ENCODE measurements around the gene G3BP2.
"Not testable (repeated sequence)": the region's sequence is repeated elsewhere in the genome, so short reads cannot be mapped to it uniquely, and the experiment has no call there.

G3BP2 gene

GRCh38 chr4:75673027-75673958, at the start of gene G3BP2:
G3BP2 (minus strand) TSS chr4:75673411; CDS start chr4:75662025, 11,386 bp downstream.
- peak; percentile 93 to 98 for DNase-seq

GRCh38 chr4:75722417-75722816, 49.2 kb upstream of the G3BP2 start:
- no peak for DNase-seq

- DNase-seq = no peak
Observed at GRCh38 chr4:75718529-75718928, 45.3 kb upstream of the G3BP2 start.

GRCh38 chr4:75717408-75717807, 44.2 kb upstream of the G3BP2 start:
- DNase-seq = peak in 1 of 2 experiments; percentile 32

GRCh38 chr4:75716054-75716453, 42.8 kb upstream of the G3BP2 start:
- DNase-seq = not testable (repeated sequence)

- no peak for DNase-seq
Observed at GRCh38 chr4:75715105-75715799, 42.0 kb upstream of the G3BP2 start.

GRCh38 chr4:75714704-75715103, 41.5 kb upstream of the G3BP2 start:
- DNase-seq = no peak

GRCh38 chr4:75714011-75714410, 40.8 kb upstream of the G3BP2 start:
- no peak for DNase-seq

- no peak for DNase-seq
Observed at GRCh38 chr4:75710246-75710645, 37.0 kb upstream of the G3BP2 start.

GRCh38 chr4:75708218-75708691, 35.0 kb upstream of the G3BP2 start:
- no peak for DNase-seq

GRCh38 chr4:75705198-75705977, 32.2 kb upstream of the G3BP2 start:
- DNase-seq = no peak

GRCh38 chr4:75702919-75703411, 29.8 kb upstream of the G3BP2 start:
- DNase-seq = no peak

GRCh38 chr4:75699299-75699698, 26.1 kb upstream of the G3BP2 start:
- no peak for DNase-seq

GRCh38 chr4:75698963-75699228, 25.7 kb upstream of the G3BP2 start:
- no peak for DNase-seq

- no peak for DNase-seq
Observed at GRCh38 chr4:75698162-75698962, 25.2 kb upstream of the G3BP2 start.

- DNase-seq = no peak
Observed at GRCh38 chr4:75696581-75696980, 23.4 kb upstream of the G3BP2 start.

GRCh38 chr4:75696071-75696470, 22.9 kb upstream of the G3BP2 start:
- no peak for DNase-seq

GRCh38 chr4:75692066-75692465, 18.9 kb upstream of the G3BP2 start:
- not testable (repeated sequence) for DNase-seq

- DNase-seq = not testable (repeated sequence)
Observed at GRCh38 chr4:75687125-75687524, 13.9 kb upstream of the G3BP2 start.

GRCh38 chr4:75686346-75686745, 13.1 kb upstream of the G3BP2 start:
- no peak for DNase-seq

- no peak for DNase-seq
Observed at GRCh38 chr4:75685546-75686189, 12.5 kb upstream of the G3BP2 start.
